Measurements from ENCODE around the gene MYO9A. TPM values are rescaled to one million over a fixed set of nuclear protein-coding genes. Genes with fewer than 3 reads are reported as not detected.

The MYO9A gene
- total RNA-seq, 1 experiment from 2014 or later: 23.0 TPM

DNA sequence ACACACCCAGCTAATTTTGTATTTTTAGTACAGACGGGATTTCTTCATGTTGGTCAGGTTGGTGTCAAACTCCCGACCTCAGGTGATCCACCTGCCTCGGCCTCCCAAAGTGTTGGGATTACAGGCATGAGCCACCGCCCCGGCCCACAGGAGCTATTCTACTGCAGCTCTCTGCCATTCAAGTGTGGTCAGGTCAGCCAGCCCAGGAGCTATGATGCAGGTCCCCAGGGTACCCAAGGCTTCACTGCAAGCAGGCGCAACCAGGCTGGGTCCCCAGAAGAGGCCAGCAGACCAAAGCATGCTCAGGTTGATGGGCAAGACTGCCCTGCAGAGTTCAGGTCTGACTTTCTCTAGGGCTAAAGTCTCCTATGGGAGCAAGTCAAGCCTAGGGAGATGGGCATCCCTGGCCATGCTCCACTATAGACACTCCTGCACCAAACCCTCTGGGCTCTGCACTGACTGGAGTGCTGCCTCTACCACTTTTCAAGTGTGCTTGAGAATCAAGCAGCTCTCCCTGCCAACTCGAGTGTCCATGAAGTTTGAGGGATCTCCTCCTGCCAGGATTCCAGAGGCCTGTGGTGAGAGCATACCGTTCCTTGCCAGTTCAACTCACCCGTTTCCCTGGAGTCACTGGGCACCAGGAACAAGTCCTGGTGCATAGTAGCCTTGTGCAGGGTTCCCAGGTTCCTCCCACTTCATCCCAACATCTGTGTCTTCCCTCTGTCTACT, 30.9 kb downstream of the MYO9A start:
- H2AFZ ChIP-seq (ENCODE audit: low read depth, low read length, poor library complexity, severe bottlenecking): no peak overlapping the region
- CTCF ChIA-PET: no interaction called here
- H3K9ac ChIP-seq (ENCODE audit: low read length): no peak overlapping the region
- RAD21 ChIA-PET (ENCODE audit: low non-redundant PET in 1 of 2, low total read pairs in 2 of 2, uncharacterized antibody in 2 of 2, unreplicated experiment in 2 of 2): no interaction called here
- no peak for ATAC-seq
- H3K27me3 ChIP-seq (ENCODE audit: insufficient read depth, low read length): no peaks in the 10 kb centered on the region
- intact Hi-C loops (cut with micrococcal nuclease): no loop called here
- POLR2A ChIA-PET: no interaction called here
- H3K9me3 ChIP-seq (ENCODE audit: control insufficient read depth in 1 of 2, insufficient read depth in 1 of 2, low read depth in 1 of 2, low read length in 2 of 2): no peaks in the 10 kb centered on the region; a peak in 1 of 4 replicates
- no peak overlapping the region for H3K27ac ChIP-seq (ENCODE audit: low read depth, low read length)
- H4K20me1 ChIP-seq (ENCODE audit: insufficient read depth): 0 out of 2 replicates have a peak, but pooled peaks cover 4% of the 10 kb centered on the region
- no peaks in the 10 kb centered on the region for H3K36me3 ChIP-seq (ENCODE audit: control insufficient read depth in 1 of 2, insufficient read depth in 2 of 2, low read length in 2 of 2)
- H3K9me2 ChIP-seq (ENCODE audit: insufficient read depth): no peaks in the 10 kb centered on the region
- no peaks in the 10 kb centered on the region for H3K79me2 ChIP-seq (ENCODE audit: insufficient read depth, low read length)
- BruUV-seq (replicated peaks): no TSS peak
- DNase-seq (ENCODE audit: low read depth, low spot score): no peak
- no peak overlapping the region for H3K4me2 ChIP-seq (ENCODE audit: low read length)
- no peaks in the 10 kb centered on the region for H3K4me1 ChIP-seq (ENCODE audit: control insufficient read depth in 1 of 2, insufficient read depth in 2 of 2, low read length in 2 of 2)
- TF ChIP-seq ZNF274 (IDR thresholded peaks at IDR 0.05; ENCODE audit: low read depth, low read length): no peak
- no peak overlapping the region for H3K4me3 ChIP-seq (replicated peaks in 1 of 2; ENCODE audit: low read depth in 1 of 2, low read length in 2 of 2)

DNA sequence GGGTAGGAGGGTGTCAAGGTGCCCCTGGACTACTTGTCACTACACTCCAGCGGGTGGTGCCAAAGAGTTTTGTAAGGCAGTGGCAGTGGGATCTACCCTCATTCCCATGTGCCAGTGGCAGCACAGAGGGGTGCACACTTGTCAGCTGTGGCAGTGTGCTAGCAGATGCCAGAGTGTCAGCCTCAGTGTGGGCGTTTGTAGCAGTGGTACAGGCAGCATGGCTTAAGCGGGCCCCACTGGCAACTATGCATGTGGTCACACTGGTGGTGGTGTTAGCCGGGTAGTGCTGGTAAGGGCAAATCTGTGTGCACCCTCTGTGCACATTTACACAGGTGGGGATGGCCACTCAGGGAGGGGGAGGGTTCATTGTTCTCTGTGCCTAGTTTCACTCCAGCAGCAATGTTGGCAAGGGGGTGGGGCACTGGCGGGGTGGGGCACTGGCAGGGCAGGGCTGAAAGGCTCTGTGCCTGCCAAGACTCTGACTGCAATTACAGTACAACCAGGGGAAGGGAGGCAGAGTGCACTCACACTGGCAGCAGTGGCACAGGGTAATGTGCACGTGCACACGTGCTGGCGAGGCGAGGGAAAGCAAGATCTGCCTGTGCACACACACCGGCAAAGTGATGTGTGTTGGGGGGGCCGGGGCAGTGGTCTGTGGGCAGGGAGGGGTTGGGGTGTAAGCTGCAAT, 31.8 kb downstream of the MYO9A start:
- Histone ChIP-seq H3K27ac (ENCODE audit: low read depth, low read length) (no peak overlapping the region), H3K36me3 (ENCODE audit: control insufficient read depth in 1 of 2, insufficient read depth in 2 of 2, low read length in 2 of 2) (no peaks in the 10 kb centered on the region), H4K20me1 (ENCODE audit: insufficient read depth) (0 out of 2 replicates have a peak, but pooled peaks cover 4% of the 10 kb centered on the region), H3K4me3 (replicated peaks in 1 of 2; ENCODE audit: low read depth in 1 of 2, low read length in 2 of 2) (no peak overlapping the region), H3K4me2 (ENCODE audit: low read length) (no peak overlapping the region), H3K9me2 (ENCODE audit: insufficient read depth) (no peaks in the 10 kb centered on the region), H3K9ac (ENCODE audit: low read length) (no peak overlapping the region), H2AFZ (ENCODE audit: low read depth, low read length, poor library complexity, severe bottlenecking) (no peak overlapping the region), H3K79me2 (ENCODE audit: insufficient read depth, low read length) (no peaks in the 10 kb centered on the region), H3K4me1 (ENCODE audit: control insufficient read depth in 1 of 2, insufficient read depth in 2 of 2, low read length in 2 of 2) (no peaks in the 10 kb centered on the region), H3K9me3 (ENCODE audit: control insufficient read depth in 1 of 2, insufficient read depth in 1 of 2, low read depth in 1 of 2, low read length in 2 of 2) (no peaks in the 10 kb centered on the region; a peak in 1 of 4 replicates), H3K27me3 (ENCODE audit: insufficient read depth, low read length) (no peaks in the 10 kb centered on the region)
- CTCF ChIA-PET: no interaction called here
- TF ChIP-seq ATF3 (IDR thresholded peaks at IDR 0.05): no peak
- no peak for TF ChIP-seq TCF7L2 (IDR thresholded peaks at IDR 0.05; ENCODE audit: borderline replicate concordance, extremely low read depth, insufficient read depth, insufficient read length)
- TF ChIP-seq, protein P1, sequence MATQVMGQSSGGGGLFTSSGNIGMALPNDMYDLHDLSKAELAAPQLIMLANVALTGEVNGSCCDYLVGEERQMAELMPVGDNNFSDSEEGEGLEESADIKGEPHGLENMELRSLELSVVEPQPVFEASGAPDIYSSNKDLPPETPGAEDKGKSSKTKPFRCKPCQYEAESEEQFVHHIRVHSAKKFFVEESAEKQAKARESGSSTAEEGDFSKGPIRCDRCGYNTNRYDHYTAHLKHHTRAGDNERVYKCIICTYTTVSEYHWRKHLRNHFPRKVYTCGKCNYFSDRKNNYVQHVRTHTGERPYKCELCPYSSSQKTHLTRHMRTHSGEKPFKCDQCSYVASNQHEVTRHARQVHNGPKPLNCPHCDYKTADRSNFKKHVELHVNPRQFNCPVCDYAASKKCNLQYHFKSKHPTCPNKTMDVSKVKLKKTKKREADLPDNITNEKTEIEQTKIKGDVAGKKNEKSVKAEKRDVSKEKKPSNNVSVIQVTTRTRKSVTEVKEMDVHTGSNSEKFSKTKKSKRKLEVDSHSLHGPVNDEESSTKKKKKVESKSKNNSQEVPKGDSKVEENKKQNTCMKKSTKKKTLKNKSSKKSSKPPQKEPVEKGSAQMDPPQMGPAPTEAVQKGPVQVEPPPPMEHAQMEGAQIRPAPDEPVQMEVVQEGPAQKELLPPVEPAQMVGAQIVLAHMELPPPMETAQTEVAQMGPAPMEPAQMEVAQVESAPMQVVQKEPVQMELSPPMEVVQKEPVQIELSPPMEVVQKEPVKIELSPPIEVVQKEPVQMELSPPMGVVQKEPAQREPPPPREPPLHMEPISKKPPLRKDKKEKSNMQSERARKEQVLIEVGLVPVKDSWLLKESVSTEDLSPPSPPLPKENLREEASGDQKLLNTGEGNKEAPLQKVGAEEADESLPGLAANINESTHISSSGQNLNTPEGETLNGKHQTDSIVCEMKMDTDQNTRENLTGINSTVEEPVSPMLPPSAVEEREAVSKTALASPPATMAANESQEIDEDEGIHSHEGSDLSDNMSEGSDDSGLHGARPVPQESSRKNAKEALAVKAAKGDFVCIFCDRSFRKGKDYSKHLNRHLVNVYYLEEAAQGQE (IDR thresholded peaks at IDR 0.05; ENCODE audit: low read depth): no peak
- TF ChIP-seq MAX (IDR thresholded peaks at IDR 0.05): no peak
- TF ChIP-seq SIN3A (IDR thresholded peaks at IDR 0.05; ENCODE audit: low read depth): no peak
- TF ChIP-seq EZH2phosphoT487 (IDR thresholded peaks at IDR 0.05; ENCODE audit: borderline replicate concordance): no peak
- no peak for DNase-seq (ENCODE audit: low read depth, low spot score)
- POLR2A ChIA-PET: no interaction called here
- intact Hi-C loops (cut with micrococcal nuclease): no loop called here
- RAD21 ChIA-PET (ENCODE audit: low non-redundant PET in 1 of 2, low total read pairs in 2 of 2, uncharacterized antibody in 2 of 2, unreplicated experiment in 2 of 2): no interaction called here
- ATAC-seq: no peak
- no TSS peak for BruUV-seq (replicated peaks)
